ENCODE measurements around the gene PITX3.

DNA sequence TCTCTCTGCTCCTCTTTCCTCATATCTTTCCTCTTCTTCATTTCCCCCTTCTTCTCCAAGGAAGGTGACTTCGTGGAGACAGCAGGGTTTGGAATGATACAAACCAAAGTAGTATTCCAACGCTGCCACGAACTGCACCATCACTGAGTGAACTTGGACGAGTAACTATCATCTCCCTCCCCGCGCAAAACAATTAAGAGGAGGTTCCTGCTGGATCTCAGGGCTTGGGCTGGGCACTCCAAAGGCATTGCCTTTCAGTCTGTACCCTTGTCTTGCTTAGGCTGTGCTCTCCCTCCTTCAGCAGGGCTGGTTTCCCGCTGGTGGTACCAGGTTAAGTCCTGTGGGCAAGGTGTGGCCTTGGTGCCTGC, 790 bp upstream of the PITX3 start:
- TF ChIP-seq, protein P1, sequence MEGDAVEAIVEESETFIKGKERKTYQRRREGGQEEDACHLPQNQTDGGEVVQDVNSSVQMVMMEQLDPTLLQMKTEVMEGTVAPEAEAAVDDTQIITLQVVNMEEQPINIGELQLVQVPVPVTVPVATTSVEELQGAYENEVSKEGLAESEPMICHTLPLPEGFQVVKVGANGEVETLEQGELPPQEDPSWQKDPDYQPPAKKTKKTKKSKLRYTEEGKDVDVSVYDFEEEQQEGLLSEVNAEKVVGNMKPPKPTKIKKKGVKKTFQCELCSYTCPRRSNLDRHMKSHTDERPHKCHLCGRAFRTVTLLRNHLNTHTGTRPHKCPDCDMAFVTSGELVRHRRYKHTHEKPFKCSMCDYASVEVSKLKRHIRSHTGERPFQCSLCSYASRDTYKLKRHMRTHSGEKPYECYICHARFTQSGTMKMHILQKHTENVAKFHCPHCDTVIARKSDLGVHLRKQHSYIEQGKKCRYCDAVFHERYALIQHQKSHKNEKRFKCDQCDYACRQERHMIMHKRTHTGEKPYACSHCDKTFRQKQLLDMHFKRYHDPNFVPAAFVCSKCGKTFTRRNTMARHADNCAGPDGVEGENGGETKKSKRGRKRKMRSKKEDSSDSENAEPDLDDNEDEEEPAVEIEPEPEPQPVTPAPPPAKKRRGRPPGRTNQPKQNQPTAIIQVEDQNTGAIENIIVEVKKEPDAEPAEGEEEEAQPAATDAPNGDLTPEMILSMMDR (IDR thresholded peaks at IDR 0.05) = no peak
- no peak for TF ChIP-seq EP300 (IDR thresholded peaks at IDR 0.05)
- no peak for TF ChIP-seq POLR2AphosphoS5 (IDR thresholded peaks at IDR 0.05)

All from gastroesophageal sphincter (tissue), 3 donors.